Stimulated activated CD4-positive, alpha-beta T cell treated with anti-CD3 and anti-CD28 coated beads, Interleukin-15, amount 100 ng/mL, for 48 hours (primary cell): ENCODE data around the gene TMEM132D.

Source experiments
- DNase-seq, 2 donors: peaks; one replicate each; pipeline ENCODE4 v3.0.0-alpha.2; 2020; ENCODE audit warnings: low read depth in 2 of 2

The TMEM132D gene

GRCh38 chr12:129660946-129661345, 242.9 kb downstream of the TMEM132D start:
- DNase-seq, result no peak

GRCh38 chr12:129659961-129660622, 243.7 kb downstream of the TMEM132D start:
- no peak for DNase-seq

- no peak for DNase-seq
Measured at GRCh38 chr12:129657179-129657578, 246.6 kb downstream of the TMEM132D start.

DNA sequence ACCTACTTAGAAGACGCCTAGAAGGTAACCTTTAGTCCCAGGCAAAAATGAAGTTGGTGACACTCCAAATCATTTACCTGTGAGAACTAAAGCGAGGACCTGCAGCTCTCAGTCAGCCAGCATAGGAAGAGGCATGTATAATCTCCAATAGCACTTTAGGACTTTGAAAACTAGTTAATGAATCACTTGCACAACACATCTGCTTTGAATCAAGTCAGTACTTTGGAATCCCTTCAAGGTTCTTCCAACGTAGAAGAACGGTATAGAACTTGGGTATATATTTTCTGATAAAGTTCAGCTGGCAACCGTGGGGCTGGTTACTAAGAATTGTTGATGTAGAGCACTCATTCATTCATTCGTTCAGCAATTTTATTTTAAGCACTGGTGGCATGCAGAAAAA, 251.9 kb downstream of the TMEM132D start:
- DNase-seq, result no peak

GRCh38 chr12:129641926-129642325, 261.9 kb downstream of the TMEM132D start:
- DNase-seq, result no peak

GRCh38 chr12:129635021-129635685, 268.7 kb downstream of the TMEM132D start:
- DNase-seq, result no peak

DNA sequence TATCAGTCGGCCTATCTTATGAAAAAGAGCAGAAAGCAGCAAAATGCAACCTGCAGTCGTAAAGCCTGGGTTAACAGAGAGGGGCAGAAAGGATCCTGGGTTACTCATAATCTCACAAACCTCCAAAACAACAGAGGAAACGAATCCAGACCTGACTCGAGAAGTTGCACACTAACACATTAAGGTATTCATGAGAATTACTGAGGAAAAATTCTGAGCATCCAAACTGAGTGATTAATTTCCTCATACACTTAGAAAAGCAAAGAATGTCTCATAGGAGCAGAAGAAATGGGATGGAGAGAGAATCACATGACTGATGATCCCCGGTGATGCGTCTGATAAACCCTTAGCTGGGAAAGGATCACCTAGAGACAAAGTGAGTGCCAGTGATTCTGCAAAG, 272.5 kb downstream of the TMEM132D start:
- no peak for DNase-seq

- no peak for DNase-seq
Measured at GRCh38 chr12:129629901-129630300, 273.9 kb downstream of the TMEM132D start.

GRCh38 chr12:129622566-129622965, 281.3 kb downstream of the TMEM132D start:
- DNase-seq, result no peak

DNA sequence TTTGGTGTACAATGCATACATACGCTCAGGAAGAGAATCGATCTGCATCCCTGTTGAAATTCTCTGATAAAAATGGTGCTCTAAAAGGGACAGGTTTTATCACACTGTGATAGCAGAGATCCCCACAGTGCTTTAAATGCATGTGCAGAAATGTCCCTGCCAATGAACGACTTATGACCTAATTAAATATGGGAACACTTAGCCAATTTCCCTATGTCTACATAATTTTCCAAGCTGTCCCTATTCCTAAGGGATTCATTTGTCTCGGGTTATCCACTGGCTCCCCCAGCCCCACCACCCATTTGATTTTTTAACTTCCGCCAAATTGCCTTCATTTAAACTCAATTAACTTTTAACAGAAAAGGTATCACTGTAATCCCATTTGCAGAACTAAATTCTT, 284.6 kb downstream of the TMEM132D start:
- DNase-seq, result no peak

GRCh38 chr12:129617849-129618248, 286.0 kb downstream of the TMEM132D start:
- DNase-seq, result no peak

- no peak for DNase-seq
Measured at GRCh38 chr12:129615001-129615400, 288.8 kb downstream of the TMEM132D start.

- DNase-seq, result no peak
Measured at GRCh38 chr12:129614221-129614885, 289.5 kb downstream of the TMEM132D start.

DNA sequence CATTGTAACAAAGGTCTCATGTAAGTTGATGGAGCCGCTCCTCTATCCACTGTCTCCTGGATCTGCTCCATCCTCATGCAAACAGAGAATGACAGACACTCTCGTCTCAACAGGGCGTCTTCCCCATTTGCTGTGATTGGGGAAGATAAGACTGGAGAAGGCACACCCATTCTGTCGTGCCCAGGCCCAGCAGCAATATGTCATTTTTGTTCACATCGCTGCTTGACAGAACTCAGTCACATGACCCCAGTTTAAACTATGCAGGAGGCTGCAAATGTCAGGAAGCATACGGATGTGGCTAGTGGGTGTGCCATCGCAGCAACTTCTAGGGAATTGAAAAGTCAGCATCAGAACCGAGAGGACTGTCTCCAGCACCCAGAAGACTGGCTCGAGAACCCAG, 290.5 kb downstream of the TMEM132D start:
- no peak for DNase-seq

DNA sequence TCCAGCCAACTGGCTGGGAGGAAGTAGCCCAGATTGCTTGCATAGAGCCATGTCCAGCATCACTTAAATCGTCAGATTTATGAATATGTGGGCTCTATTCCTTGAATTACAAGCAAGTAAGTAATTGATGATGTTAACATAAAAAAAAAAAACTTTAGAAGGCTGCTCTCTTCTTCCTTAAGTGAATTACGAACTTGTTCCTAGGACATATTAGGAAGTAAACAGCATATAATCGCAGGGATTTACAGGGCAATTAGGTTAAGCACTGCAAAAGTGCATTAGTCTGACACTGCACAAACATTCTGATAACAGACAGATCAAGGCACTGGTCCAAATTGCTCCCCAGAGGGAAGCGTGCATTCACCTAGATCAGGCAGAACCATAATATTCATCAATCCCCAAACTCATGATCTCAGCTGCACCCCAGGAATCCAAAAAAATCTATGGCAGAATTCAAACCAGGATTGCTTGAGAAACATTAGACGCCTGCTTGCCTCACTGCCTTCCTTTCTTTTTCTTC, 293.2 kb downstream of the TMEM132D start:
- DNase-seq, result no peak

- no peak for DNase-seq
Measured at GRCh38 chr12:129607756-129608155, 296.1 kb downstream of the TMEM132D start.

- no peak for DNase-seq
Measured at GRCh38 chr12:129607301-129607700, 296.5 kb downstream of the TMEM132D start.

GRCh38 chr12:129606239-129606638, 297.6 kb downstream of the TMEM132D start:
- no peak for DNase-seq

DNA sequence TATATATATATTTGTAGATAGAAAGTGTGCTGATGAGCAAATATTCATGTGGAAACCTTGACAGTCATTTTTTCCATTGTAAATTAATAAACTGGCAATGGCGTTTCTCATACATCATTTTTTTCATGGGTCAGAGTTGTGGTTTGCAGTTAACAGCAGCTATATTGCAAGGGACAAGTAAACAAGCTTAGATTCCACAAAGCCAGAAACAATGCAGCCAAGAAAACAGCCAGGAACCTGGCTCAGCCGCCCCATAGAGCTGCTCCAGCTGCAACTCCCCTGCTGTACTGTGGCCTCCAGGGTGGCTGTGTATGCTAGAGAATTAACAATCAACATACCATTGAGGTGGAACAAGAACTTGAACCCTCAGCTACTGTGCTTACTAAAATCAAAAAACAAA, 298.2 kb downstream of the TMEM132D start:
- no peak for DNase-seq

DNA sequence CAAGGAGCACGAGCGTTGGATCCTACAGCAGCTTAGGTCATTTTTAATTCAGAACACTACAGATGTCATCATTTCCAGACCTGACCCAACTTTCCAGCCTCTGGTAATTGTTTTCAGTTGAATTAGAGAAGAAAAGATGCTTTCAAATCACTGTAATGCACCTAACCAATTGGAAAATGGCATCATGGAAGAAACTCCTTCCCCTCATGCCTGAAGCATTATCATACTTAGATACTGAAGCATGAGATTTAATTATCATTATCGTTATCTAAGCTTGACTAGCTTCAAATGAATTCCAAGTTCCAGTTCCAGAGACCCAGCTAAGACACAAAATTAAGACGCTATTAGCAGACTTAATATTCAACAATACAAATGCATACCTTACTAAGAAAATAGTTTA, 299.3 kb downstream of the TMEM132D start:
- no peak for DNase-seq

DNA sequence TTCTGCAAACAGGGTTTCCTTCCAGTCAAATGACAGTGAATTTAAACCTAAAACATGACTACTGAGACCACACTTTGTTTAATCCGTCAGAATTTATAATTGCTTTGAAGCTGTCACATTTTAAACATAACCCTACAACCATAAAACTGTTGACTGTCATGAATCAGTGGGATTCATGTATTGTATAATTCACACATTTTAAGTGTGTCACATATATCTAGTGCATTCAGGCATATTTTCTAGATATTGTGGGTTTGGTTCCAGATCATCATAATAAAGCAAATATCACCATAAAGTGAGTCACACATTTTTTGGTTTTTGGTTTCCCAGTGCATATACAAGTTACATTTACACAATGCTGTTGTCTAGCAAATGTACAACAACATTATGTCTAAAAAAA, 304.4 kb downstream of the TMEM132D start:
- DNase-seq, result no peak

DNA sequence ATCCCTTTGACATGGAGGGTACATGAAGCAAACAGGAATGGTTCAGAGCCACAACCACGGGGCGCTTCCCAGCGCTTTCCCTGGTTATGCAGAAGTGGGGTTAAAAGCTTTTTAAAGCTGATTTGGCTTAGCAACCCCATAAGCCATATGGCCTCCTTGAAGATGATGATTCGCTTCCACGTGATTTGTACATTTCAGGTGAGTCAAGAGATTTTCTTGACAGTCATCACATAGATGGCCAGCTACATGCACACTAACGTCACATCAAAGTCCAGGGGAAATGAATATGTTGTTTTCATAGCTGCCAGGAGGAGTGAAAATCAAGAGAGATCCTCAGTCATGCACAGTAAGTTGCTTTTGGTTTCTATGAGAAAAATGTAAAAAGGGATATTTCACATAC, 309.7 kb downstream of the TMEM132D start:
- DNase-seq, result no peak

DNA sequence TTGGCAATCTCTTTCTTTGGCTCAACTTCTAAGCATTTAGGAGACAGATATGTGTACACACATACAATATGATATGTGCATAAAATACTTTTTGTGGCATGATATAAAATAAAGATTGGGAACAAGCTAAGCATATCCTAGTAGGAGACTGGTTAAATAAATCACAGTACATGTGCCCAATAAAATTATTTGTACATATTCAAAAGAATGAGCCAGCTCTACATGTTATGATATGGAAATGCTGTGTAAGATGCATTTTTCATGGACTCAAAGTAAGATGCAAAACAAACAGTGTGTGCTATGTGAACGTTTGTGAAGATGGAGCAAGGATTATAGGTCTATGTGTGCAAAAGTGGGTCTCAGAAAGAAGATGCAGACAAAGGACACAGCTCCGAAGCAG, 311.4 kb downstream of the TMEM132D start:
- DNase-seq, result no peak
